ENCODE measurements around the gene DBH.

DBH gene

GRCh38 chr9:133680250-133680975 is 44.2 kb downstream of the DBH start:
- FAIRE-seq (no peak), DNase-seq (ENCODE audit: insufficient read length, low spot score) (no peak)

GRCh38 chr9:133680976-133681657 is 45.0 kb downstream of the DBH start:
- DNase-seq (ENCODE audit: insufficient read length, low spot score), result no peak
- no peak for FAIRE-seq

- DNase-seq (ENCODE audit: insufficient read length, low spot score), result no peak
- no peak for FAIRE-seq
These were observed 45.6 kb downstream of the DBH start for GRCh38 chr9:133681658-133682306.

- DNase-seq (ENCODE audit: insufficient read length, low spot score) (no peak), FAIRE-seq (no peak)
These were observed 46.8 kb downstream of the DBH start for GRCh38 chr9:133682818-133683585.

- no peak for FAIRE-seq
- DNase-seq (ENCODE audit: insufficient read length, low spot score), result no peak
These were observed 47.5 kb downstream of the DBH start for GRCh38 chr9:133683586-133684120.

- FAIRE-seq (no peak), DNase-seq (ENCODE audit: insufficient read length, low spot score) (no peak)
These were observed 48.2 kb downstream of the DBH start for GRCh38 chr9:133684121-133684935.

- FAIRE-seq (no peak), DNase-seq (ENCODE audit: insufficient read length, low spot score) (no peak)
These were observed 48.8 kb downstream of the DBH start for GRCh38 chr9:133684936-133685361.

- FAIRE-seq (no peak), DNase-seq (ENCODE audit: insufficient read length, low spot score) (no peak)
These were observed 49.8 kb downstream of the DBH start for GRCh38 chr9:133685653-133686609.

GRCh38 chr9:133686642-133687575 is 50.7 kb downstream of the DBH start:
- FAIRE-seq, result no peak
- DNase-seq (ENCODE audit: insufficient read length, low spot score), result no peak

GRCh38 chr9:133687856-133688761 is 51.9 kb downstream of the DBH start:
- DNase-seq (ENCODE audit: insufficient read length, low spot score), result no peak
- no peak for FAIRE-seq

- FAIRE-seq (no peak), DNase-seq (ENCODE audit: insufficient read length, low spot score) (no peak)
These were observed 53.1 kb downstream of the DBH start for GRCh38 chr9:133689151-133689763.

- DNase-seq (ENCODE audit: insufficient read length, low spot score) (no peak), FAIRE-seq (no peak)
These were observed 54.0 kb downstream of the DBH start for GRCh38 chr9:133690081-133690561.

- no peak for DNase-seq (ENCODE audit: insufficient read length, low spot score)
- no peak for FAIRE-seq
These were observed 55.0 kb downstream of the DBH start for GRCh38 chr9:133691191-133691590.

- FAIRE-seq, result no peak
- peak; percentile 58 for DNase-seq (ENCODE audit: insufficient read length, low spot score)
These were observed 55.6 kb downstream of the DBH start for GRCh38 chr9:133691626-133692363.

GRCh38 chr9:133692364-133692985 is 56.3 kb downstream of the DBH start:
- no peak for DNase-seq (ENCODE audit: insufficient read length, low spot score)
- no peak for FAIRE-seq

Measured in HTR-8/SVneo (cell line).